HG03565 (cell line): Measurements from ENCODE around the gene CARD14.
"Not testable (repeated sequence)": the region's sequence is repeated elsewhere in the genome, so short reads cannot be mapped to it uniquely, and the experiment has no call there.

Experiments
- ATAC-seq: cut with Tn5 transposase; IDR thresholded peaks from one replicate; pipeline ENCODE4 v1.9.1; 2021; ENCODE audit warnings: mild to moderate bottlenecking, moderate library complexity; ENCODE audit not compliant: unreplicated experiment

Gene CARD14

DNA sequence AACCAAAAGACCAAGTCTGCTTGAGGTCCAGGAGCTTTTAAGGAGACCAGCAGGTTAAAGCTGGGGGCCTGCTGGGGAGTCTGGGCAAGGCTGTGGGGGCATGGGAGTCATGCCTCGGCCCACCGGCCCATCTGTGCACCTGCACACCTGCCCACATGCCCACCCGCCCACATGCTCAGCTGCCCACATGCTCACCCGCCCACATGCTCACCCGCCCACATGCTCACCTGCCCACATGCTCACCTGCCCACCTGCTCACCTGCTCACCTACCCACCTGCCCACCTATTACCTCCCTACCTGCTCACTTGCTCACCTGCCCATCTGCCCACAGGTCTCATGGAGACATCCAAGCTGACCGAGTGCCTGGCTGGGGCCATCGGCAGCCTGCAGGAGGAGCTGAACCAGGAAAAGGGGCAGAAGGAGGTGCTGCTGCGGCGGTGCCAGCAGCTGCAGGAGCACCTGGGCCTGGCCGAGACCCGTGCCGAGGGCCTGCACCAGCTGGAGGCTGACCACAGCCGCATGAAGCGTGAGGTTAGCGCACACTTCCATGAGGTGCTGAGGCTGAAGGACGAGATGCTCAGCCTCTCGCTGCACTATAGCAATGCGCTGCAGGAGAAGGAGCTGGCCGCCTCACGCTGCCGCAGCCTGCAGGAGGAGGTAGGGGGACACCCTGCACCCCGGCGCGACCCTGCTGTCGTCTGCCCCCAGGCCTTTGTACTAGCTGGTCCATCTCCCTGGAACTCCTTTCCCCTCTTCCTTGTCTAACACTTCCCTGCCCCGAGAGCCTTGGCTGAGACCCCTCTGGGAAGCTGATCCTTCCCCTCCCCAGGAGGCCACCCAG, 14.0 kb downstream of the CARD14 start:
- no peak for ATAC-seq

DNA sequence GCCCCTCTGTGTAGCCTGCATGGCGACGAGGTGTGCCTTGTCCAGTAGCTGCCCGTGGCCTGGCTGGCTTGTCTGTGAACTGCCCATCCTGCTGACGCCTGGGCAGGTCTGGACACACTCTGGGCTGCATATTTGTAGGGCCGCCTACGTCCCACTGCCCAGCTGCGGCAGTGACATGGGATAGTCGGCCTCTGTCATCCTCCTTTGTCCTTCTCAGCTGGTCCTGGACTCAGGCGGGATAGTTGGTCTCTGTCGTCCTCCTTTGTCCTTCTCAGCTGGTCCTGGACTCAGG, 14.5 kb downstream of the CARD14 start:
- ATAC-seq: no peak

- no peak for ATAC-seq
These were observed 16.1 kb downstream of the CARD14 start for GRCh38 chr17:80185968-80186367.

DNA sequence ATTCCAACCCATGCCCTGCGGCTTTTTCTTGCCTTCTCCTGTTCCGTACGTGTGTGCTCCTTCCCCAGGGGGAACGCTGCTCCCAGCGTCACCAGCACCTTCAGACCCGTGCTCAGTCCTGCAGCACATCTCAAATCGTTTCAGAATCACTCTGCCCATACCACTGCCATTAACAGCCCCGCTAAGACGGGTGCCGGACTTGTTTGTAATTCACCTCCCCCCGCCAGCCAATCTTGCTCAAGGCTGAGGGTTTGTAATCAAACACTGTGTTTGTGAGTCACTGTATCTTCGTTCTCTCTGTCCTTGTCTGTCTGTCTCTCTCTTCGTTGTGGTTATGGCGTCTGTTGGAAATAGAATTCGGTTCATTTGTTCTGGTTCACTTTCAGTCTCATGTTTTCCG, 17.3 kb downstream of the CARD14 start:
- ATAC-seq: no peak

- ATAC-seq: no peak
These were observed 17.7 kb downstream of the CARD14 start for GRCh38 chr17:80187515-80187941.

DNA sequence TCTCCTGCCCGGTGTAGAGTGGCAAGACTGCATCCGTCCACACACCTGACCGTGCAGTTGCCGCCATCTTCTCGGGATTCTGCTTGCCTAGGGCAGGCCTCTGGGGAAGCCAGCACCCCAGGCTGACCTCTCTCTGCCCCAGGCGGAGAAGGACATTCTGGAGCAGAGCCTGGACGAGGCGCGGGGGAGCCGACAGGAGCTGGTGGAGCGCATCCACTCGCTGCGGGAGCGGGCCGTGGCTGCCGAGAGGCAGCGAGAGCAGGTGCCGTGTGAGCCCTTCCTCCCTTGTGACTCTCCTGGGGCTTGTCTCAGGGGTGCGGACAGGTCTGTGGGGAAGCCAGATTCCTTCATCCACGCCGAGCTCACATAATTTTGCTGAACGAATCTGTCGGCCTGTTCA, 19.8 kb downstream of the CARD14 start:
- no peak for ATAC-seq

DNA sequence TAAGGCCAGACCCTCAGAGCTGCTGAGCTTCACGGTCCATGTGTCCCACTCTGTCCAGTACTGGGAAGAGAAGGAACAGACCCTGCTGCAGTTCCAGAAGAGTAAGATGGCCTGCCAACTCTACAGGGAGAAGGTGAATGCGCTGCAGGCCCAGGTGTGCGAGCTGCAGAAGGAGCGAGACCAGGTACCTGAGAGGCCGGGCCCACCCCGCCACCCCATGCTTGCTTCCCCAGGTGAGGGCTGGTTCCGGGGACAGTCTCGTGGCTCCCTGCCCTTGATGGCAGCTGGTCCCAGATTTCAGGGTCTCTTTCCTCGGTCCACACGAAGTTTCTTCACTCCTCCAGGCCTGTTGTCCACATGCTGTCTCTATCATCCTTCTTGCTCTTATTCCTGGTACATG, 20.9 kb downstream of the CARD14 start:
- ATAC-seq: no peak

DNA sequence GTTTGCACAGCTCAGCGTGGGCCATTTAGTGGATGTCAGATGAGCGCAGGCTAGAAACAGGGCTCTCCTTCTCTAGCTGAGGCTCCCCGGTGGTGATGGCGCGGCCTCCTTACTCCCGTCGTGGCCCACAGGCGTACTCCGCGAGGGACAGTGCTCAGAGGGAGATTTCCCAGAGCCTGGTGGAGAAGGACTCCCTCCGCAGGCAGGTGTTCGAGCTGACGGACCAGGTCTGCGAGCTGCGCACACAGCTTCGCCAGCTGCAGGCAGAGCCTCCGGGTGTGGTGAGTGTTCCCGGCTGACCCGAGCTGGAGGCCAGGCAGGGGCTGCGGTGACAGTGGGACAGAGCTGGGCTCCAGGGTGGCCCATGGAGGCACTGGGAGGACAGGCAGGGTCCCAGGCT, 21.4 kb downstream of the CARD14 start:
- no peak for ATAC-seq

- ATAC-seq: no peak
These were observed 22.2 kb downstream of the CARD14 start for GRCh38 chr17:80191865-80192661.

DNA sequence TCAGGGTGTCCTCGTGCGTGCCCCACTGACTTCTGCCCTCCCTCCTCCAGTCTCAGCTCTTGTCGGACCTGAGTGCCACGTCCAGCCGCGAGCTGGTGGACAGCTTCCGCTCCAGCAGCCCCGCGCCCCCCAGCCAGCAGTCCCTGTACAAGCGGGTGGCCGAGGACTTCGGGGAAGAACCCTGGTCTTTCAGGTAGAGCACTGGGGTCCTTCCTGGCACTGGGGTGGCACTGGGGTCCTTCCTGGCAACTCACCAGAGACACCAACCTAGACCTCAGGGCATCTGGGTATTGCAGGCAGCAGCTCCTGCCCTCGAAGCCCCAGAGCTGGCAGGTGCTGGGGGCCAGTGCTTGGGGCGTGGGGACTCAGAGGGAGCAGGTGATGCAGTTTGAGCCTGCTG, 25.3 kb downstream of the CARD14 start:
- no peak for ATAC-seq

DNA sequence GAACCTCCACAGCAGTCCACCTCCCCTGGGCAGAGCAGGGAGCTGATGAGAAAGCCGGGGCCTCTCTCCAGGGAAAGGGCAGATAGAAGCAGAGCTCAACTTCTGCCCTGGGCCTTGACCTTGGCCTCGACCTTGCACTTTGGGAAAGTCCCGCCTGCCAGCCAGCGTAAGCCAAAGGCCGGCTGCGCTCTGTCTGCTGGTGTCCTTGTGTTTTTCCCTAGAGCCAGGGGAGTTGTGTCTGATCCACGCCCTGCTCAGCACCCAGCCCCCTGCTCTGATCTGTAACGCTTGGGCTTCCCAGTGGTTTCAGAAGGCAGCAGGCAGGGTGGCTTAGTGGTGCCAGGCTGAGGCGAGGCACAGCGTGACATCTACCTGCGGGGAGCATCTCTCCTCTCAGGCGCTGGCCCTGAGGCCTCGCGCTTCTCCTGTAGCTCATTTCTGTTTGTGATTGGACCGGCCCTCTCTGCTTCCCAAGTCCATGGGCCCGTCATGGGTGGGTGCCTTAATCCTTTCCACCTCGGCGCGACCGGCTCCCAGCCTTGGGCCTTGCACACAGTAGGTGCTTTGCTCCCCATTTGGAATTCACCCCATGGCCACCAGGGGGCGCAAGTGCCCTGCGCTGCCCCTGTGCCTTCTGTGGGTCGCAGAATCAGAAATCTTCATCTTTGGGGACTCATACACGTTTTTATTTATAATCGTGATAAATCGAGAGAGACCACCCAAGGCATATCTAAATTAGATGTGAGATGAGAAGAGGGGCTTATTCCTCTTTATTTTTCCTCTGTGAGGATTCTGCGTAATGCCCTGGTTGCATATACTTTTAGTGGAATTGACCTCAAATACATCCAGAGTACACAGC, 26.1 kb downstream of the CARD14 start:
- no peak for ATAC-seq

GRCh38 chr17:80196652-80197051, 26.8 kb downstream of the CARD14 start:
- ATAC-seq: no peak

- no peak for ATAC-seq
These were observed 28.4 kb downstream of the CARD14 start for GRCh38 chr17:80198144-80198661.

DNA sequence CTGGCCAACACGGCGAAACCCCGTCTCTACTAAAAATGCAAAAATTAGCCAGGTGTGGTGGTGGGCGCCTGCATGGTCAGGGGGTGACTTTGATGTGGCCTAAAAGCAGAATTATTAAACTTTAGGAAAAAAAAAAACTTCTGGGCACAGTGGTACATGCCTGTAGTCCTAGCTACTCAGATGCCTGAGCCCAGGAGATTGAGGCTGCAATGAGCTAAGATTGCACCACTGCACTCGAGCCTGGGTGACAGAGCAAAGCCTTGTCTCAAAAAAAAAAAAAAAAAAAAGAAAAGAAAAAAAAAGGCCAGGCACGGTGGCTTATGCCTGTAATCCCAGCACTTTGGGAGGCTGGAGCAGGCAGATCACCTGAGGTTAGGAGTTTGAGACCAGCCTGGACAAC, 29.5 kb downstream of the CARD14 start:
- not testable (repeated sequence) for ATAC-seq

DNA sequence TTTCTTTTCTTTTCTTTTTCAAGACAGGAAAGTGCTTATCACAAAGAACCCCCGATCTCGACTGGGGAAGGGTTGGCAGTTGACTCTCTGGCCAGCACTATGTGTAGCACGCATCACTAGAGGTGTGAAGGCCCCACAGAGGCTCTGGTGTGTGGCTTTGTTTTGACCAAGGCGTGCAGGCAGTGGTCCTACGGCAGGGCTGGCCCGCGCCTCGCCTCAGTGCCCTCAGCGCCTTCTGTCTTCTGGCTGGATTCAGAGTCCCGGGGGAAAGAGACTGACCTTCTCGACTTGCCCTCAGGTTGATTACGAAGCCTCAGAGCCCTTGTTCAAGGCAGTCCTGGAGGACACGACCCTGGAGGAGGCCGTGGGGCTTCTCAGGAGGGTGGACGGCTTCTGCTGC, 31.6 kb downstream of the CARD14 start:
- no peak for ATAC-seq

GRCh38 chr17:80202197-80202596, 32.4 kb downstream of the CARD14 start:
- no peak for ATAC-seq

DNA sequence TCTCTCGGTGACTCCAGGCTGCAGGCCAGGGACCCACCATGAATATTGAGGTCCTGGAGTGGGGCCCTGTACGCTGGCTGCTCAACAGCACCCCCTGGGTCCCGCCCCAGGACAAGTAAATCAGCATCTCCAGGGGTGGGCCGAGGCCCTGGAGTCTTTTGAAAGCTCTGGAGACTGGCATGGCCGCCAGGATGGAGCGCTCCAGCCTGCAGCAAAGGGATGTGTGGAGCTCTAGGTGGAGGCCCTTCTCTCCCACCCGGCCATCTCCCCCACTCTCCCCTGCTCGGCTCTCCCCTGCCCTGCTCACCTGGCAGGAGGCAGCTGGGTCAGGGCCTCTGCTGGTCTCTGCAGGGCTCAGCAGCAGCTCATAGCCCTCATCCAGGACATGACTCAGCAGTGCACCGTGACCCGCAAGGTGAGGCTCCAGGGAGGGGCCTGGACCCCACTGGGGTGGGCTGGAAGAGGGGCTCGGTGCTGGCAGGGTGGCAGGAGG, 33.7 kb downstream of the CARD14 start:
- no peak for ATAC-seq

DNA sequence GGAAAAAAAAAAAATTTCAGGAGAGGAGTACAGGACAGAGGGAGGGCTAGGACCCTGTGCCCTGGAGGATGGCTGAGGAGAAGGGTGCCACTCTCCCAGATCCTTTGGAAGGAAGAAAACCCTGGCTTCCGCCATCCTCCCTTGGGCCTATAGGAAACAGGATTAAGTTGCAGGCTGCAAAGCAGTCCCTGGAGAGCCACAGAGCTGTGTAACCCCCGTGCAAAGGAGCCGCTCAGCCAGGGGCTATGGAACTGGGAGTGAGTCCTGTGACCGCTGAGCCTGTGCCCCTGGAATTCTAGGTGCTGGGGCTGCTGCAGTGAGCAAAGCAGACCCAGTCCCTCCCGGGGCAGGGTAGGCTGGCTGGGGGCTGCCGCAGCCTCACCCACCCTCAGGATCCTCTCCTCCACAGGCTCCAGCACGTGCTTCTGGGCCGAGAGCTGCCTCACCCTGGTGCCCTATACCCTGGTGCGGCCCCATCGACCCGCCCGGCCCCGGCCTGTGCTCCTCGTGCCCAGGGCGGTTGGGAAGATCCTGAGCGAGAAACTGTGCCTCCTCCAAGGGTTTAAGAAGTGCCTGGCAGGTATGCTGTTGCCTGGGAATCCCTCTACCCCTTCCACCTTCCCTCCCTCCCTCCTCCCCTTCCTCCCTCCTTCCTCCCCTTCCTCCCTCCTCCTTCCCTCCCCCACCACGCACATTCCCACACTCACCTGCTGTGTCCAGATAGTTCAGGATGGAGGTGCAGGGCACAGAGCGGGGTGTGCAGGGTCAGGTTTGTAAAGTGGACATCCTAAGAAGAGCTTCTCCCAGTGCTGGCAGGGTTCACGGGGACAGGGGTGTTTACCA, 35.0 kb downstream of the CARD14 start:
- ATAC-seq: no peak

DNA sequence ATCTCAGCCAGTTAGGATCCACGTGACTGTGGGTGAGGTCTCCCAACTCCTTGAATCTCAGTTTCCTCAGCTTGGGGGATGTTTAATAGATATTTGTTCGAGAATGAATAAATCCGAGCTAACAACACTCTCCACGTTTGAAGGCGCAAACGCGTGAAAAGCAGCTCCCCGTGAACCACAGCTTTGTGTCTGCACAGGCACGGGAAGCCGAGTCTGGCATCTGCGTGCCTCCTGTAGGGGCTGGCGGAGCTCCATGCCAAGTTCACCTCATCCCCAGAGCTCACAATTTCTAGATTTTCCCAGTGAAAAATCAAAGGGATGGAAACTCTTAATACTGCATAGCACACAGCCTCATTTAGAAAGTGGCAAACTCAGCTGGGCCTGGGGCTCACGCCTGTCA, 36.0 kb downstream of the CARD14 start:
- ATAC-seq: no peak

GRCh38 chr17:80208050-80208449, 38.2 kb downstream of the CARD14 start:
- no peak for ATAC-seq
